Muscle of arm (tissue), 12 donors: ENCODE results near the gene ARHGAP10. TPM values are rescaled to one million over a fixed set of nuclear protein-coding genes. Genes with fewer than 3 reads are reported as not detected.
"Not testable (repeated sequence)": the region's sequence is repeated elsewhere in the genome, so short reads cannot be mapped to it uniquely, and the experiment has no call there.

ENCODE experiments used
- DNase-seq: peaks from one replicate; pipeline ENCODE4 v3.0.0-alpha.2; 2013
- polyA plus RNA-seq, 12 donors: library from polyadenylated mRNA; unstranded; fragments of 120-200 nt; gene quantifications; one replicate each; pipeline ENCODE4 v1.2.1, GENCODE V29; 2013; ENCODE audit not compliant: insufficient read length in 12 of 12

ARHGAP10 gene
- polyA plus RNA-seq, 12 donors = 19.8 to 38.9 (median 34.9) TPM; not detected in 1

DNA sequence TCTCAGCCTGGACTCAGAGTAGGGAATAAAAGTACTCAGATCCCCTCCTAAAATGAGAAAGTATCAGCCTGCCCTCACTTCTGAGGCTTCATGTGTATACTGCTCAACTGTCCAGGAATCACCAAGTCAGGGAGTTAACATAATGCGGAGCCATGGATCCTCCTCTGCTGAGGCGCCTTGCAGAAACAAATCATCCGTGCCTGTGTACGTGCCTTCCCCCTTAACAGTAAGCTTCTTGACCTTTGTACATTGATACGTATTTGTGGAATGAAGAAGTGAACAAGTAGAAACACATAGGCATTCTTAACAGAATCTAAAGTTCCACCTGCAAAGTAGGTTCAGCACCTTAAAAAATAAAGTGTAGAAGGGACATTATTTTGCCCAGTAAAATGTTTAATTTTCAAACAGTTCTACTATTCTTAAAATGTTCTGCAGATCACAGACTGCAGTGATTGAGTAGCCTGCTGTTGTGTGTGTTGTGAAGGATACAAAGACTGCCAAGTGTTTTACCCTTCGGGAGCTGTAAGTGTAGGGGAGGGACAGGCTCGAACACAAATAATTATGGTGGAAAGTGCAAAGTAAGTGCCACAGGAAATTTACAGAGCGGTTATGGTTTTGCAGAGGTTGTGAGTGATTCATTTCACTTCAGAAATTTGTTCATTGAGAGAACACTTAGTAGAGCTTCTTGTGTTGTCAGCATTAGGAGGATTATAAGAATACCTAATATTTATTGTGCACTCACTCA, 61.9 kb downstream of the ARHGAP10 start:
- DNase-seq = no peak

DNA sequence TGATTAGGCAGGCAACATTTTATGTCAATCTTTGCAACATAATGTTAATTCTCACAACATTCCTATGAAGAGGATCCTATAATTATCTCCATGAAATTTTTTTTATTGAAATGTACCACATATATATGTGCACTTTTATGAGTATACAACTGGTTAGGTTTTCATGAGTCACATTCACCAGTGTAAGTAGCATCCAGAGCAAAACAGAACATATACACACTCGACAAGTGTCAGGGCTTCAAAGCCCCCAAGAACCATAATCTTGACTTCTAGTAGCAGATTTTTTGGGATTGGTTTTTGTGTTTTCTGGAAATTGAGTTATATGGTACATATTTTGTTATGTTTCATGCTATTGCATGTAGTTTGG, 62.4 kb downstream of the ARHGAP10 start:
- no peak for DNase-seq

DNA sequence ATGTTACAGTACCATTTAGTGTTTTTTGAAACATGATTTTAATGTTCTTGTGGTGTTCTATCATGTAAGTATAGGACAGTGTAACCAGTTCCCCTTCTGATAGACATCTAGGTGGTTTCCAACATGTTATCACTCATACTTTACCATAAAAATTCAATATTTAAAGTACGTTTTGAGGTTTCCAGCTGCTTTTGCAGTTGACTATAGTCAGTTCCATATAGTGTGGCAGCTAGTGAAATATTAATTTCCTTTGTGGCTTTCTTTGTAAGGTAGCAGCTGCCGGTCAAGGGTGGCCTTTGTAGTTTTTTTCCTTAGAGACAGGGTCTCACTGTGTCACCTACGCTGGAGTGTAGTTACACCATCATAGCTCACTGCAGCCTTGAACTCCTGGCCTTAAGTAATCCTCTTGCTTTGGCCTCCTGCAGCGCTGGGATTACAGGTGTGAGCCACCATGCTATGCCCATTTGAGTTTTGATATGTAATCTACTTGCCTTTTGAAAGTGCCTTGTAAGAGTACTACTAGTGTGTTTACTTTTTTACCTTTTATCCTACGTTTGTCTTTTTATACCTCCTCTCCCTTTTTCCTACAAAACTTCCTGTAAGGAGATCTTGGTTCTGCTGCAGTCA, 63.0 kb downstream of the ARHGAP10 start:
- no peak for DNase-seq

DNA sequence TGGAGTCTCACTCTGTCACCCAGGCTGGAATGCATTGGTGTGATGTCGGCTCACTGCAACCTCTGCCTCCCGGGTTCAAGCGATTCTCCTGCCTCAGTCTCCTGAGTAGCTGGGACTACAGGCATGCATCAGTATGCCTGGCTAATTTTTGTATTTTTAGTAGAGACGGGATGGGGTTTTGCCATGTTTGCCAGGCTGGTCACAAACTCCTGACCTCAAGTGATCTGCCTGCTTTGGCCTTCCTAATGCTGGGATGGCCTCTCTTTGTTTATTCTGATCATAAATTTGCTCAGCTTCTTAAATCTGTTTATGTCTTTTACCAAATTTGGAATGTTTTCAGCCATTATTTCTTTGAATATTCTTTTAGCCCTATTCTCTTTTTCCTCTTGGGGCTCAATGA, 67.2 kb downstream of the ARHGAP10 start:
- not testable (repeated sequence) for DNase-seq

- no peak for DNase-seq
Measured at GRCh38 chr4:147799986-147800555, 68.2 kb downstream of the ARHGAP10 start.

- DNase-seq = no peak
Measured at GRCh38 chr4:147801820-147802219, 69.9 kb downstream of the ARHGAP10 start.

DNA sequence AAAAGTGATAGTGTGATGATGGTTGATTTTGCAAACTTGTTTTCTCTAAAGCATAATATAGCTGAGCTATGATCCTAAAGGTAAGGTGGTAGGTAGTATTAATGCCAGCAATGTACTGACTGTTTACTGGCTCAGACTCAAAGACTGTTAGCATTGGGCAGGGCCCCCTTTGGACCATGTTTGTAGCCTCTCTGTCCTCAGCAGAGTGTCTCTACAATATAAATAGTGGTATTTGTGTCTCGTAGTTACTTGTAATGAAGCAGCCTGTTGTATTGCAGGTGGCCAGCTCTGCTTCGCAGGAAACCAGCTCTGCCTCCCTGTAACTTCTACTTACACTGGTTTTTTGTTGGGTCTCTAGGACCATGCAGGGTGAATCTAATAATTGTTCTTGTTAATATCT, 70.5 kb downstream of the ARHGAP10 start:
- DNase-seq = no peak

- DNase-seq = no peak
Measured at GRCh38 chr4:147805946-147806345, 74.1 kb downstream of the ARHGAP10 start.

DNA sequence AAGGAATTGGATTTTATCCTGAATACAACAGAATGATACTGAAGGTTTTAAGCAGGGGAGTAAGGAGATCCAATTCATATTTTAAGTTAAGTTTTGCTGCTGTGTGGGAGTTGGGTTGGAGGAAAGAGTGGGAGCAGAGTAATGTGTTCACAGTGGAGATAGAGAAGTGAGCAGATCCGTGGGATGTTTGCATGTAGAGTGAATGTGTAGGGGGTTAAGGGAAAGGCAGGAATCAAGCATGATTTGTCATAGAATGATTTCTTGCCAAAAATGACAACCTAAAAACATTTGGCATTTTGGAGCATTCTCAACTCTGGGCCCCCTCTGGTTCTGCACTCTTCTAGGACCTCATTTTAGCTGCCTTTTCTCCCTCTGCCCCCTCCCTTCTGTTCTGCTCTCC, 76.6 kb downstream of the ARHGAP10 start:
- DNase-seq = no peak

DNA sequence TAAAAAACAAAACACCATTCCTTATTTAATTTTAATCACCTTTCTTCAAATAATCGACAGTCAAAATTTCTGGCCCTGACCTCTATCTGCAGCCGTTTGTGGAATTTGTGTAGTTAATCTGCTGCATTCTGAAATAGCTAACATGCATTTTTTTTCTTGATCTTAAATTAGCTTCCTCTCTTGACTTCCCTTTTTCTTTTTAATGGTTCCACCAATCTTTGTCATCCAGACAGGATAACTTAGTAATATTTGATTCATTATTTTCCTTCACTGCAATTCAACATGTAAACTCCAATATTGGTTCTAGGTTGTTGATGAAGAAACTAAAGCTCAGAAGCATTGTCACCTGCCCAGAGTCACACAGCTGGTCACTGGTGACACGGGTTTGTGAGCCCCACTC, 77.3 kb downstream of the ARHGAP10 start:
- DNase-seq = no peak

- DNase-seq = no peak
Measured at GRCh38 chr4:147811878-147812277, 80.0 kb downstream of the ARHGAP10 start.

- DNase-seq = no peak
Measured at GRCh38 chr4:147813109-147813773, 81.4 kb downstream of the ARHGAP10 start.

DNA sequence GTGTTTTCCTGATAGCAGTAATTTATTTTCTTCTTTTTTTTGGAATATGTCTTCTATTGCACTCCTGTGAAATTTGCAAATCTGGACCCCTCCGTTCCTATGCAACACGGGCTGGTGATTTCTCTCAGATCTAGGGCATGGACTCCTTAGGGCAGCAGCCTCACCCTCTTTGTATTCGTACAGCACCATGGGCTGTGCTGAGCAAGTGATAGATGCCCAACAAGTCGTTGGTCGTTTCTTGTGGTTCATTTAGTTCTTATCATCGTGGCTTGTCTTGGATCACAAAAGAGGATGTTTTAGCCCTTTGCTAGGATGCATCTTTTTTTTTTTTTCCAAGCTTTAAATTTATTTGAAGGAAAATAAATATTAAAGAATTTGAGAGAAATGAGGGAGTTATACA, 82.1 kb downstream of the ARHGAP10 start:
- no peak for DNase-seq

- no peak for DNase-seq
Measured at GRCh38 chr4:147814376-147814775, 82.5 kb downstream of the ARHGAP10 start.

GRCh38 chr4:147815741-147816140, 83.9 kb downstream of the ARHGAP10 start:
- DNase-seq = no peak

DNA sequence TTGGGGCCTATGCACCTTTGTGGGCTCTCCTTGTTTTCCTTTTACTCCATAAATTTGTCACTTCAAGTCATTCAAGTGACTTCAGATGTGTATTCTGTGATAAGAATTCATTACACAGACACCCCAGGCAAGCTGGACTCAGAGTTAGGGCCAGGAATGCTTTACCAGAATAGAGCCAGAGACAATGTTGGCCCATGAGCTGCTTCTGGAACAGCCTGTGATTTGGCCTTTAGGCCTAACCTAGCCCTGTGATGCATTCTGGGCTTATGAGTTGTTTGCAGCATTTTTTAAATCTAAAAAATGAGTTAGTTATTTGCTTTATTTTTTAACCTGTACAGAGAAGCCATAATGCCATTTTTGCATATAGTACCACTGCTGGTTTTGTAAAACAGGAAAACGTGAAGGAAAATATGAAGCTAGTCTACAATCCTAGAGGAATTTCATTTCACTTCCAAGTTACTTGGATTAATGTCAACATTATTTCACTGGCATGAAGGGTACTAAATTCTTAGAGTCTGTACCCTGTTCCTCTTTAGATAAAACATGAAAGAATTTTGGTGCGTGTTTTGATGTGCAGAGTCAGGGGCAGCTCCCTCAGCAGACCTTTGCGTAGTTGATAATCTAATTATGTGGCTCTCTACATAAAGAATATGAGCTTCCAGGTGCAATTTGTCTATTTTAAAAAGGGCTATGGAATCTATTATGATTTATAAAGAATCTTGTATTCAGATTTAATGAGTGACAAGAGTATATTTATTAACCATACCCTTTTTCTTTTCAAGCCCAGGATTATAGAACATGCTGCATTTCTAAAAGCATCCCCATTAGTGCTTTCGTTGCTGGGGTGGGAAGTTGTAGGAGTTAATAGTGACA, 84.7 kb downstream of the ARHGAP10 start:
- no peak for DNase-seq

DNA sequence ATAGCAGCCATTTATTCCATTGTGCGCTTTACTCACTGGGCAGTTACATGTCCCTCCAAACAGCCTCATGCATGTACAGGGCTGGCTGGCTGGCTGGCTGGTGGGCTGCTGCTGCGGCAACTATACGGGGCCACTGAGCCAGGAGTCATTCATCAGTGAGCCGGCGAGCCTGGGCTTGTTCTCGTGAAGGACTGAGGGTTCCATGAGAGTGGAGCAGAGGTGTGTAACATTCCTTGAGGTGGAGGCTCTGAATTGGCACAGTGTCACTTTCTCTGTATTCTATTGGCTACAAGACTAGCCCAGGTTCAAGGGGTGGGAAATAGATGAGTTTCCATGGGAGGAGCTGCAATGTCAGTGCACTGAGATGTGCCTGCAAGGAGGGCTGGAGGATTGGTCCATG, 89.1 kb downstream of the ARHGAP10 start:
- DNase-seq = no peak

DNA sequence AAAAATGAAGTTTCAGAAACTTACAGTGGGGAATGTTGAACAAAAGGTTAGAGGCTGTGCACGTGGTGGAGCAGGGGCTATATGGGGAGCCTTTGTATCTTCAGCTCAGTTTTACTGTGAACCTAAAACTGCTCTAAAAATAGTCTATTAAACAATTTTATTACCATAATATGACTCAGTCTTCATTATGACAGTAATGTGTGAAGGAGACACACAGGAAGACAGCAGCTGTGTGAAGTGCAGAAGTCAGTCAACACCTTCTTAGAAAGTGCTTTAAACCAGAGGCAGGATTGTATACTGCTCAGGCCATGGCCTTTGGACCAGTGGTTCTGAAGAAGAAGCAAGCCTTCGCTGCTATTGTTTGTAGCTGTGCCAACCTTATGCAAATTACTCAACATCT, 89.7 kb downstream of the ARHGAP10 start:
- no peak for DNase-seq

DNA sequence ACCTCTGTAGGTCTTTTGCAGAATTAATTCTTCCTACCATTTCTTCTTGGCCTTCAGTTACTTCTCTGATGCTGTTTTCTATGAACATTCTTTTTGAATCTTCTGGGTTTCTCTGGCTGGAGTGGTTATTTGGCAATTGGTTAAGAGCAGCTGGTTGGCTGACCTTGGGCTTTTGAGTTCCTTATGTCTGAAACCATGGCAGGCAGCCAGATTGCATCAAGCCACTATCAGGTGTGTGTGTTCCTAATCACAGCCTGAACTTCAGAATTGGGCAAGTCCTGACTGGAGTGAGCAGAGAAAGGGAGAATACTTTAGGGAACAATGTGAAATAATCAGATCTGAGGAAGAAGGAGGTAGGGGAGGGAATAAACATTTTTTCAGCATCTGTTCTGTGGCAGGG, 90.2 kb downstream of the ARHGAP10 start:
- peak; percentile 70 for DNase-seq

DNA sequence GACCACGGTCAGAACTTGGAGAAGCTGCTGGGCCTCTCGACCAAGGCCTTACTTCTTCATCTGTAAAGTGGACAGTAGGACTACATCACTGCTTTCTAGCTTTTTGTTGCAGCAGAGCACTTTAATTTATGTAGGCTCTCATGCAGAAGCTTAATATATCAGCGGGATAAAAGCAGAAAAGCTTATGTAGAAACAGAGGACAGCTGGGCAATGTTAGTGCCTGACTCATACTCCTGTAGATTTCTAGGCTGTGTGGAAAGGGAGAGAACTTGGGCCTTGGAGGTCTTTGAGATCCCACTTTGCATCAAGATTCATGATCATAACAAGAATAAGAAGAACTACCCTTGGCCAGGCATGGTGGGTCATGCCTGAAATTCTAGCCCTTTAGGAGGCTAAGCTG, 91.2 kb downstream of the ARHGAP10 start:
- no peak for DNase-seq

DNA sequence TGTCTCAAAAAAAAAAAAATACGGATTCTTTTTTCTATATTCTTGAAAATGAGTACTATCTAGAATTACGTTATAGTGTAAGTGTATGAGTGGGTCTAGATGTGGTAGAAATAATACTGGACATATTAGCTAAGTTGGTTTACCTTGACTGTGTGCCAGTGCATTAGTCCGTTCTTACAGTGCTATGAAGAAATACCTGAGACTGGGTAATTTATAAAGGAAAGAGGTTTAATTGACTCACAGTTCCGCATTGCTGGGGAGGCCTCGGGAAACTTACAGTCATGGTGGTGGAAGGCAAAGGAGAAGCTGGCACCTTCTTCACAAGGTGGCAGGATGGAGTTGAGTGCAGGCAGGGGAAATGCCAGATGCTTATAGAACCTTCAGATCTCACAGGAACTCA, 92.4 kb downstream of the ARHGAP10 start:
- DNase-seq = no peak

GRCh38 chr4:147824884-147825283, 93.0 kb downstream of the ARHGAP10 start:
- DNase-seq = no peak
